Astrocyte (in vitro differentiated cells and primary cell): ENCODE results near the gene SH3RF2.

ENCODE experiments used
- CTCF ChIP-seq: IDR thresholded peaks from 2 replicates; pipeline ENCODE4 v1.5.1; 2011; ENCODE audit warnings: low read depth, mild to moderate bottlenecking, inconsistent platforms, low read length, moderate library complexity; ENCODE audit not compliant: insufficient read depth
- EZH2 ChIP-seq: IDR thresholded peaks from 2 replicates; pipeline ENCODE4 v1.6.1; 2012; ENCODE audit warnings: mild to moderate bottlenecking, low read length, inconsistent platforms; ENCODE audit not compliant: insufficient read depth

DNA sequence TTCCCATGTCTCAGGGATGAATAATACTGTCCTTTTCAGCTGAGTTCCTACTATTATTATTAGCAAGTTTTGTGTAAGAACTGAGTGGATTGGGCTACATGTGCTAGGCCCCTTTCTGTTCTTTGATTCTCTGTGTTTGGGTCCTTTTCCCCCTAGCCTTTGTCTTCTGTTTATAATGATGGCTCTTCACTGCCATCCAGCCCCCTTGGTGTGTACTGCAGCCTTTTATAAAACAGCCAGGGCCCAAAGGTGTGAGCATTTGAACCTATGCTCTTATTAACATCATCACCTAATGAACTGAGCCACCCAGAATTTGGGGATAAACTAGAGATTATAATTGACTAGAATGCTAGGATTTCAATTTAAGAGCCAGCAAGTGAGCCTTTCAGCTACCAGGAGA is 116.4 kb downstream of the SH3RF2 start:
- TF ChIP-seq CTCF (peak; percentile 28), EZH2 (no peak)
